Mesendoderm (in vitro differentiated cells): ENCODE data around the gene PCDHGA9.
A peak's percentile ranks its signal among the peaks of the same experiment; 100 is the strongest.
"Not testable (repeated sequence)": the region's sequence is repeated elsewhere in the genome, so short reads cannot be mapped to it uniquely, and the experiment has no call there.

Experiments
- DNase-seq: peaks from one replicate; pipeline ENCODE4 v3.0.0; 2013
- H2AK5ac ChIP-seq: 2 replicates; pipeline ENCODE4 v1.6.1; 2013; ENCODE audit warnings: low read length, inconsistent platforms
- H2BK120ac ChIP-seq: 2 replicates; pipeline ENCODE4 v1.6.1; 2013; ENCODE audit warnings: low read depth, mild to moderate bottlenecking, low read length, moderate library complexity, mixed read lengths
- H2BK15ac ChIP-seq: replicated peaks from 2 replicates; pipeline ENCODE4 v1.6.1; 2013; ENCODE audit warnings: low read depth, mild to moderate bottlenecking, moderate library complexity
- H2BK5ac ChIP-seq: 2 replicates; pipeline ENCODE4 v1.6.1; 2013; ENCODE audit warnings: low read length, inconsistent platforms
- H3K18ac ChIP-seq: 2 replicates; pipeline ENCODE4 v1.6.1; 2013; ENCODE audit warnings: mild to moderate bottlenecking, low read length, mixed read lengths
- H3K23ac ChIP-seq: one replicate; pipeline ENCODE4 v1.6.1; 2013; ENCODE audit warnings: low read length
- H3K27ac ChIP-seq: 2 replicates; pipeline ENCODE4 v1.5.1; 2013; ENCODE audit warnings: low read depth, mild to moderate bottlenecking, inconsistent platforms, low read length, moderate library complexity
- H3K27me3 ChIP-seq: 2 replicates; pipeline ENCODE4 v1.6.1; 2013; ENCODE audit warnings: low read length, control low read depth, mild to moderate bottlenecking, inconsistent platforms; ENCODE audit not compliant: insufficient read depth, poor library complexity
- H3K36me3 ChIP-seq: 2 replicates; pipeline ENCODE4 v1.6.1; 2013; ENCODE audit warnings: low read length, inconsistent platforms; ENCODE audit not compliant: control insufficient read depth, insufficient read depth
- H3K4ac ChIP-seq: one replicate; pipeline ENCODE4 v1.6.1; 2013; ENCODE audit warnings: low read depth, mild to moderate bottlenecking, low read length, moderate library complexity
- H3K4me1 ChIP-seq: 2 replicates; pipeline ENCODE4 v1.6.1; 2013; ENCODE audit warnings: low read depth, low read length, inconsistent platforms; ENCODE audit not compliant: control insufficient read depth
- H3K4me2 ChIP-seq: 2 replicates; pipeline ENCODE4 v1.6.1; 2013; ENCODE audit warnings: low read length
- H3K4me3 ChIP-seq: 2 replicates; pipeline ENCODE4 v1.5.1; 2013; ENCODE audit warnings: mild to moderate bottlenecking, low read length
- H3K56ac ChIP-seq: one replicate; pipeline ENCODE4 v1.6.1; 2013; ENCODE audit warnings: low read length
- H3K79me1 ChIP-seq: 2 replicates; pipeline ENCODE4 v1.6.1; 2013; ENCODE audit warnings: low read length, inconsistent platforms
- H3K79me2 ChIP-seq: 2 replicates; pipeline ENCODE4 v1.6.1; 2013; ENCODE audit warnings: mild to moderate bottlenecking, low read length; ENCODE audit not compliant: control insufficient read depth, insufficient read depth
- H3K9ac ChIP-seq: 2 replicates; pipeline ENCODE4 v1.6.1; 2013; ENCODE audit warnings: low read length, inconsistent platforms
- H4K5ac ChIP-seq: one replicate; pipeline ENCODE4 v1.6.1; 2013; ENCODE audit warnings: low read length
- H4K8ac ChIP-seq: one replicate; pipeline ENCODE4 v1.6.1; 2013; ENCODE audit warnings: low read depth, mild to moderate bottlenecking, control low read depth, low read length, moderate library complexity
- WGBS: extraction: QIAGEN DNeasy Blood & Tissue Kit; methylation state at CpG from one replicate; pipeline ENCODE4 v1.1.7; 2013; ENCODE audit warnings: low lambda C conversion rate, missing lambda C conversion rate; ENCODE audit not compliant: insufficient coverage; ENCODE audit errors: extremely low coverage; 5-methylcytosine and 5-hydroxymethylcytosine counted together

PCDHGA9 gene

GRCh38 chr5:141382469-141383294 is 19.9 kb upstream of the PCDHGA9 start, which contains the start of gene PCDHGA7:
Gene PCDHGA7 (plus strand): TSS chr5:141382742. CDS start chr5:141382900, 158 bp downstream.
- no peaks in the 10 kb centered on the region for H3K79me1 ChIP-seq
- DNase-seq: no peak
- H3K27me3 ChIP-seq: no peaks in the 10 kb centered on the region
- no peak within 1 kb of the TSS for H3K23ac ChIP-seq
- H3K4ac ChIP-seq: no peak within 1 kb of the TSS
- H3K56ac ChIP-seq: no peak within 1 kb of the TSS
- no peaks in the 10 kb centered on the region for H3K4me1 ChIP-seq
- H2BK5ac ChIP-seq: no peak within 1 kb of the TSS
- H3K27ac ChIP-seq: no peak within 1 kb of the TSS
- H4K5ac ChIP-seq: no peak within 1 kb of the TSS
- no CpG with 5 or more reads among the region's 37 CpGs for WGBS
- H3K4me2 ChIP-seq: no peak within 1 kb of the TSS
- H2BK15ac ChIP-seq: no peak within 1 kb of the TSS
- no peak within 1 kb of the TSS for H2AK5ac ChIP-seq
- no peak within 1 kb of the TSS for H3K9ac ChIP-seq
- no peaks in the 10 kb centered on the region for H3K36me3 ChIP-seq
- H3K18ac ChIP-seq: no peak within 1 kb of the TSS
- H3K79me2 ChIP-seq: no peaks in the 10 kb centered on the region
- no peak within 1 kb of the TSS for H3K4me3 ChIP-seq
- H2BK120ac ChIP-seq: no peak within 1 kb of the TSS
- H4K8ac ChIP-seq: no peak within 1 kb of the TSS

GRCh38 chr5:141383345-141383744 is 19.2 kb upstream of the PCDHGA9 start:
- no peaks in the 10 kb centered on the region for H3K79me1 ChIP-seq
- no peak overlapping the region for H4K5ac ChIP-seq
- no peak overlapping the region for H3K56ac ChIP-seq
- no peak overlapping the region for H3K23ac ChIP-seq
- no peaks in the 10 kb centered on the region for H3K36me3 ChIP-seq
- H2BK15ac ChIP-seq: no peak overlapping the region
- H4K8ac ChIP-seq: no peak overlapping the region
- no peak overlapping the region for H3K9ac ChIP-seq
- H3K27ac ChIP-seq: no peak overlapping the region
- no peaks in the 10 kb centered on the region for H3K27me3 ChIP-seq
- no peaks in the 10 kb centered on the region for H3K4me1 ChIP-seq
- DNase-seq: no peak
- no peaks in the 10 kb centered on the region for H3K79me2 ChIP-seq
- no peak overlapping the region for H2AK5ac ChIP-seq
- WGBS: no CpG with 5 or more reads among the region's 21 CpGs
- H3K18ac ChIP-seq: no peak overlapping the region
- no peak overlapping the region for H3K4ac ChIP-seq
- H3K4me2 ChIP-seq: no peak overlapping the region
- no peak overlapping the region for H2BK5ac ChIP-seq
- H3K4me3 ChIP-seq: no peak overlapping the region
- H2BK120ac ChIP-seq: no peak overlapping the region

DNA sequence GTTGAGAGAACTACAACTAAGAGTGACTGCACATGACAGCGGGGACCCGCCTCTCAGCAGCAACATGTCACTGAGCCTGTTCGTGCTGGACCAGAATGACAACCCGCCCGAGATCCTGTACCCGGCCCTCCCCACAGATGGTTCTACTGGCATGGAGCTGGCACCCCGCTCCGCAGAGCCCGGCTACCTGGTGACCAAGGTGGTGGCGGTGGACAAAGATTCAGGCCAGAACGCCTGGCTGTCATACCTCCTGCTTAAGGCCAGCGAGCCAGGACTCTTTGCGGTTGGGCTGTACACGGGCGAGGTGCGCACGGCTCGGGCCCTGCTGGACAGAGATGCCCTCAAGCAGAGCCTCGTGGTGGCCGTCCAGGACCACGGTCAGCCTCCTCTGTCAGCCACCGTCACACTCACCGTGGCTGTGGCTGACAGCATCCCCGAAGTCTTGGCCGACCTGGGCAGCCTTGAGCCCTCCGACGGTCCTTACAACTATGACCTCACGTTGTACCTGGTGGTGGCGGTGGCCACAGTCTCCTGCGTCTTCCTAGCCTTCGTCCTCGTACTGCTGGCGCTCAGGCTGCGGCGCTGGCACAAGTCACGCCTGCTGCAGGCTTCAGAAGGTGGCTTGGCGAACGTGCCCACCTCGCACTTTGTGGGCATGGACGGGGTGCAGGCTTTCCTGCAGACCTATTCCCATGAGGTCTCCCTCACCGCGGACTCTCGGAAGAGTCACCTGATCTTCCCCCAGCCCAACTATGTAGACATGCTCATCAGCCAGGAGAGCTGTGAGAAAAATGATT is 17.9 kb upstream of the PCDHGA9 start:
- H3K27ac ChIP-seq: no peak overlapping the region
- no peak overlapping the region for H3K4me3 ChIP-seq
- H3K9ac ChIP-seq: no peak overlapping the region
- H3K36me3 ChIP-seq: no peaks in the 10 kb centered on the region
- no peaks in the 10 kb centered on the region for H3K4me1 ChIP-seq
- H3K4ac ChIP-seq: no peak overlapping the region
- no peak overlapping the region for H4K8ac ChIP-seq
- no peak for DNase-seq
- no peaks in the 10 kb centered on the region for H3K27me3 ChIP-seq
- no peak overlapping the region for H3K4me2 ChIP-seq
- no peak overlapping the region for H3K56ac ChIP-seq
- no peaks in the 10 kb centered on the region for H3K79me1 ChIP-seq
- no peak overlapping the region for H2BK15ac ChIP-seq
- H3K79me2 ChIP-seq: no peaks in the 10 kb centered on the region
- H3K23ac ChIP-seq: no peak overlapping the region
- no CpG with 5 or more reads among the region's 43 CpGs for WGBS
- no peak overlapping the region for H4K5ac ChIP-seq
- no peak overlapping the region for H2BK5ac ChIP-seq
- no peak overlapping the region for H2AK5ac ChIP-seq
- no peak overlapping the region for H2BK120ac ChIP-seq
- no peak overlapping the region for H3K18ac ChIP-seq

DNA sequence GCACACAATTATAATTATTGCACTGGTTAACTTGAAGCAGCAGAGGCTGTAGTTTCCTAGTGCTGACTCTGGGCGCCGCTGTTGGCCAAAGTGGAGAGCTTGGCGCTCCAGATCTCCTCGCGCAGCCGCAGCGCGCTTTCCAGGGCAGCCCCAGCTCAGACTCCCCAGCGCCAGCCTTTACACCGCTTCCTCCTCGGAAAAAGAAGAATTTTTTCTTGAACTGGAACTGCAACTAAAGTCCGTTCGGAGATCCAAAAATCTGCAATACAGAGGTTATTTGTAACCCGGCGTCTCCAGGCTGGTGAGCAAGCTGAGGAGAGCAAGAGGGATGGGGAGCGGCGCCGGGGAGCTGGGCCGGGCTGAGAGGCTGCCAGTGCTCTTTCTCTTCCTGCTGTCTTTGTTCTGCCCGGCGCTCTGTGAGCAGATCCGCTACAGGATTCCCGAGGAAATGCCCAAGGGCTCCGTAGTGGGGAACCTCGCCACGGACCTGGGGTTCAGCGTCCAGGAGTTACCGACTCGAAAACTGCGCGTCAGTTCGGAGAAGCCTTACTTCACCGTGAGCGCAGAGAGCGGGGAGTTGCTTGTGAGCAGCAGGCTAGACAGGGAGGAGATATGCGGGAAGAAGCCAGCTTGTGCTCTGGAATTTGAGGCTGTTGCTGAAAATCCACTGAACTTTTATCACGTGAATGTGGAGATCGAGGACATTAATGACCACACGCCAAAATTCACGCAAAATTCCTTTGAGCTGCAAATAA is 14.8 kb upstream of the PCDHGA9 start, which contains the start of gene PCDHGB4:
Gene PCDHGB4 (plus strand): TSS at position 142 of the 755 bp plus-strand sequence. CDS start 187 bp downstream, at position 329.
- not testable (repeated sequence) for H3K36me3 ChIP-seq, H3K27ac ChIP-seq, H3K9ac ChIP-seq, H2BK15ac ChIP-seq, H4K5ac ChIP-seq, H3K27me3 ChIP-seq, H3K4me1 ChIP-seq, H3K4me3 ChIP-seq, H3K56ac ChIP-seq, H3K4me2 ChIP-seq, H3K23ac ChIP-seq, H2BK5ac ChIP-seq, H3K79me2 ChIP-seq, H3K79me1 ChIP-seq, H2AK5ac ChIP-seq, H3K18ac ChIP-seq, H4K8ac ChIP-seq, H2BK120ac ChIP-seq, H3K4ac ChIP-seq
- peak; percentile 65 for DNase-seq
- no CpG with 5 or more reads among the region's 40 CpGs for WGBS

GRCh38 chr5:141388661-141389060 is 13.9 kb upstream of the PCDHGA9 start:
- no peak overlapping the region for H4K5ac ChIP-seq
- H3K4ac ChIP-seq: no peak overlapping the region
- no peak overlapping the region for H4K8ac ChIP-seq
- no peaks in the 10 kb centered on the region for H3K79me2 ChIP-seq
- no peak overlapping the region for H3K9ac ChIP-seq
- no peak overlapping the region for H3K56ac ChIP-seq
- no peak overlapping the region for H3K4me3 ChIP-seq
- no peak overlapping the region for H3K4me2 ChIP-seq
- WGBS: no CpG with 5 or more reads among the region's 10 CpGs
- no peak overlapping the region for H3K18ac ChIP-seq
- H3K23ac ChIP-seq: no peak overlapping the region
- H2BK15ac ChIP-seq: no peak overlapping the region
- H2BK120ac ChIP-seq: no peak overlapping the region
- DNase-seq: no peak
- H3K4me1 ChIP-seq: no peaks in the 10 kb centered on the region
- no peak overlapping the region for H2AK5ac ChIP-seq
- no peak overlapping the region for H2BK5ac ChIP-seq
- H3K27ac ChIP-seq: no peak overlapping the region
- no peaks in the 10 kb centered on the region for H3K36me3 ChIP-seq
- H3K27me3 ChIP-seq: no peaks in the 10 kb centered on the region
- H3K79me1 ChIP-seq: no peaks in the 10 kb centered on the region
